H1 (cell line): ENCODE measurements around the gene PCBP1. TPM values are rescaled to one million over a fixed set of nuclear protein-coding genes. Genes with fewer than 3 reads are reported as not detected.

Source experiments
- BCL11A ChIP-seq, 2 experiments: IDR thresholded peaks; one replicate each; pipeline ENCODE4 v1.6.1; 2011; ENCODE audit warnings: low read depth in 2 of 2, low read length in 2 of 2, mild to moderate bottlenecking in 2 of 2
- CHD2 ChIP-seq: IDR thresholded peaks from 2 replicates; pipeline ENCODE4 v1.6.1; 2012; ENCODE audit warnings: low read length, improper control_type of control experiment
- CREB1 ChIP-seq: IDR thresholded peaks from 2 replicates; pipeline ENCODE4 v1.6.1; 2012; ENCODE audit warnings: inconsistent platforms
- CTBP2 ChIP-seq: IDR thresholded peaks from 2 replicates; pipeline ENCODE4 v1.7.0; 2011; ENCODE audit warnings: borderline replicate concordance, mild to moderate bottlenecking, moderate library complexity, mixed read lengths, low read length; ENCODE audit not compliant: insufficient read depth, insufficient read length
- JUN ChIP-seq: IDR thresholded peaks from 2 replicates; pipeline ENCODE4 v1.6.1; 2011; ENCODE audit warnings: low read depth, mild to moderate bottlenecking, improper control_type of control experiment, low read length
- JUND ChIP-seq: IDR thresholded peaks from 2 replicates; pipeline ENCODE4 v1.6.1; 2011; ENCODE audit warnings: mild to moderate bottlenecking, improper control_type of control experiment, low read length
- MAFK ChIP-seq: IDR thresholded peaks from 2 replicates; pipeline ENCODE4 v1.6.1; 2012; ENCODE audit warnings: low read depth, mild to moderate bottlenecking, improper control_type of control experiment, low read length
- SIRT6 ChIP-seq: IDR thresholded peaks from one replicate; pipeline ENCODE4 v1.7.1; 2012; ENCODE audit warnings: low read length, inconsistent platforms
- SIX5 ChIP-seq: IDR thresholded peaks from 2 replicates; pipeline ENCODE4 v1.6.1; 2011; ENCODE audit warnings: mild to moderate bottlenecking, low read depth, low read length
- TAF1 ChIP-seq: IDR thresholded peaks from 2 replicates; pipeline ENCODE4 v1.6.1; 2011; ENCODE audit warnings: mild to moderate bottlenecking, low read depth, low read length
- TBP ChIP-seq: IDR thresholded peaks from 2 replicates; pipeline ENCODE4 v1.6.1; 2011; ENCODE audit warnings: low read depth, low read length, improper control_type of control experiment
- TEAD4 ChIP-seq: IDR thresholded peaks from 2 replicates; pipeline ENCODE4 v1.6.1; 2012; ENCODE audit warnings: low read depth, low read length, inconsistent platforms, mixed read lengths
- YY1 ChIP-seq: IDR thresholded peaks from 2 replicates; pipeline ENCODE4 v1.6.1; 2011; ENCODE audit warnings: low read depth, mild to moderate bottlenecking, low read length
- polyA plus RNA-seq, 7 experiments: library from polyadenylated mRNA; depleted of rRNA in 3 of 7; stranded (reverse) in 5 of 7; unstranded in 2 of 7; fragments of >200 nt in 5 of 7; fragments of 200-250 nt in 2 of 7; gene quantifications; 1 replicate in 5 of 7; 2 replicates in 1 of 7; 4 replicates in 1 of 7; pipeline versions ENCODE4 v1.2.1 to v1.2.3, GENCODE V29; 2011 to 2013; ENCODE audit warnings: missing spikeins in 2 of 7, mixed read lengths in 2 of 7
- total RNA-seq: library from RNA; stranded (reverse); fragmentation: NEBNext Ultra II Directional; extraction: Animal tissue kit (Norgen Biotek cat#: 25700); gene quantifications from 2 replicates; pipeline ENCODE4 v1.2.1, GENCODE V29; 2021
- TF ChIP-seq, protein P1 (sequence below), 3 experiments: IDR thresholded peaks; 1 replicate in 2 of 3; 2 replicates in 1 of 3; pipeline versions ENCODE4 v1.5.1 to v1.6.1; 2011; ENCODE audit warnings: low read length in 3 of 3, mild to moderate bottlenecking in 3 of 3, inconsistent platforms in 2 of 3, low read depth in 1 of 3, moderate library complexity in 1 of 3; ENCODE audit not compliant: insufficient read depth in 1 of 3; ENCODE audit errors: control extremely low read depth in 1 of 3

The PCBP1 gene
- total and polyA plus RNA-seq, 2 of the 8 experiments (the other 6 are each of a cell fraction or from before 2014, with no cell fraction given), result 279 to 493 TPM

DNA sequence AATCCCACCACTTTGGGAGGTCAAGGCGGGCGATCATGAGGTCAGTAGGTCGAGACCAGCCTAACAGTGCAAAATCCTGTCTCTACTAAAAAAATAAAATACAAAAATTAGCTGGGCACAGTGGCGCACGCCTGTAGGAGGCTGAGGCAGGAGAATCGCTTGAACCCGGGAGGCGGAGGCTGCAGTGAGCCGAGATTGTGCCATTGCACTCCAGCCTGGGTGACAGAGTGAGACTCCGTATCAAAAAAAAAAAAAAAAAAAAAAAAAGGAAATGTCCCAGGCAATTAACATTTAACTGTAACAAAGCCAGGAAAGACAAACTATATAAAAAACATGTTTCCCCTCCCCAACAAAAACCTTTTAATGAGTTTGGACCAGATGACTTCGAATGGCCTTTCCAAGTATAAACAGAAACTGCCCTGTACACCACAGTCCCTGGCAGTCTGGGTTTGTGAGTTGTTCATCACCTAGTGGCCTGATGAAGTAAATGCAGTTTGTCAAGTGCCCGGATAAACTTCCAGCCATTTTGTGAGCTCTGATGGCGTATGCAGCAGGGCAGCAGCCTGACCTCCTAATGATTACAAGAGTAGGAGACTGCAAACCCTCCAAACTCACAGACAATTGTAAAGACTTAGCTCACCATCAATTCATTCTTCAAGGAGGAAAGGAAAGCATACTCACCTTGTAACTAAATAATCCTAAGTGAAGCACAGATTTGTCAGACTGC is 16.6 kb upstream of the PCBP1 start (continued):
- TF ChIP-seq CTBP2 (no peak), YY1 (peak; percentile 96), JUND (no peak), TEAD4 (0 out of 2 replicates have a peak, but pooled peaks have one; percentile 49), TAF1 (0 out of 2 replicates have a peak, but pooled peaks have one; percentile 48), SIX5 (no peak), BCL11A (IDR thresholded peaks at IDR 0.05; ENCODE audit: low read depth in 2 of 2, low read length in 2 of 2) (no peak), CREB1 (peak; percentile 46; the same call in 1 of the 2 replicates), TBP (no peak), CHD2 (no peak), SIRT6 (no peak), JUN (no peak), MAFK (no peak)
- TF ChIP-seq, protein P1, sequence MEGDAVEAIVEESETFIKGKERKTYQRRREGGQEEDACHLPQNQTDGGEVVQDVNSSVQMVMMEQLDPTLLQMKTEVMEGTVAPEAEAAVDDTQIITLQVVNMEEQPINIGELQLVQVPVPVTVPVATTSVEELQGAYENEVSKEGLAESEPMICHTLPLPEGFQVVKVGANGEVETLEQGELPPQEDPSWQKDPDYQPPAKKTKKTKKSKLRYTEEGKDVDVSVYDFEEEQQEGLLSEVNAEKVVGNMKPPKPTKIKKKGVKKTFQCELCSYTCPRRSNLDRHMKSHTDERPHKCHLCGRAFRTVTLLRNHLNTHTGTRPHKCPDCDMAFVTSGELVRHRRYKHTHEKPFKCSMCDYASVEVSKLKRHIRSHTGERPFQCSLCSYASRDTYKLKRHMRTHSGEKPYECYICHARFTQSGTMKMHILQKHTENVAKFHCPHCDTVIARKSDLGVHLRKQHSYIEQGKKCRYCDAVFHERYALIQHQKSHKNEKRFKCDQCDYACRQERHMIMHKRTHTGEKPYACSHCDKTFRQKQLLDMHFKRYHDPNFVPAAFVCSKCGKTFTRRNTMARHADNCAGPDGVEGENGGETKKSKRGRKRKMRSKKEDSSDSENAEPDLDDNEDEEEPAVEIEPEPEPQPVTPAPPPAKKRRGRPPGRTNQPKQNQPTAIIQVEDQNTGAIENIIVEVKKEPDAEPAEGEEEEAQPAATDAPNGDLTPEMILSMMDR (IDR thresholded peaks at IDR 0.05; ENCODE audit: control extremely low read depth in 1 of 3, insufficient read depth in 1 of 3, low read depth in 1 of 3, low read length in 3 of 3), result peak; percentile 43 to 88 (median 77)
